ENCODE results near the gene CHCHD10.

CHCHD10 gene

DNA sequence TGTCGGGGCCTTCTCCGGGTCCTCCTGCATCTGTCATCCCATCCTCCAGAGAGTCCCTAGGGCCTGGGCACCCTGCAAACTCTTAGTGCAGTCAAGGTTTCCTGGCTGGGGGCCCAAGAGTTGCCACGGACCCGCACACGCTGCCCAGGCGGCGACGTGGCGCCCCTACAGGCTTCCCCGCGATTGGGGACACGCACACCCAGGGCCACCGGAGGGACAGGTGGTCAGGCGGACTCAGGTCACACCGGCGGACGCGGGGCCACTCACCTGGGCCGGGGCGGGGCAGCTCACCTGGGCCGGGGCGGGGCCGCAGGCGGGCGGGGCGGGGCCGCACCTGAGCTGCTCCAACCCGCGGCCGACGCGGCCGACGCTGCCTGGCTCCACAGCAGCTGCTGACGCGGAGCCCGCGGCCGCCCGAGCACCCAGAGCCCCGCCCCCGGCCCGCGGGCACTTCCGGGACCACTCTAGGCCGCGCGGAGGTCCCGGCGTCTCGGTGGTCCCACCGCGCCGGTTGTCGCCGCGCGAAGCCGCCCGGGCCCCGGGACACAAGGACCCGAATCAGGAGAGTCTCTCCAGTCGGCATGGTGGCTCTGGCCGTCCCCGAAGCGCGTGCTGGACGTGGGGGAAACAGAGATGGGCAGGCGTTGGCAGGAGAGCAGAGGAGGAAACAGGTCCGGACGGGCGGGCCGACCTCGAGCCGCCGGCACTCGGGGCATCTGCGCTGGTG is 16.9 kb downstream of the CHCHD10 start, which contains the start of gene ZNF70:
Gene ZNF70, minus strand, starts transcription at position 399 of the 727 bp plus-strand sequence. CDS start 5,972 bp downstream, outside the sequence.
- TF ChIP-seq, protein P1, sequence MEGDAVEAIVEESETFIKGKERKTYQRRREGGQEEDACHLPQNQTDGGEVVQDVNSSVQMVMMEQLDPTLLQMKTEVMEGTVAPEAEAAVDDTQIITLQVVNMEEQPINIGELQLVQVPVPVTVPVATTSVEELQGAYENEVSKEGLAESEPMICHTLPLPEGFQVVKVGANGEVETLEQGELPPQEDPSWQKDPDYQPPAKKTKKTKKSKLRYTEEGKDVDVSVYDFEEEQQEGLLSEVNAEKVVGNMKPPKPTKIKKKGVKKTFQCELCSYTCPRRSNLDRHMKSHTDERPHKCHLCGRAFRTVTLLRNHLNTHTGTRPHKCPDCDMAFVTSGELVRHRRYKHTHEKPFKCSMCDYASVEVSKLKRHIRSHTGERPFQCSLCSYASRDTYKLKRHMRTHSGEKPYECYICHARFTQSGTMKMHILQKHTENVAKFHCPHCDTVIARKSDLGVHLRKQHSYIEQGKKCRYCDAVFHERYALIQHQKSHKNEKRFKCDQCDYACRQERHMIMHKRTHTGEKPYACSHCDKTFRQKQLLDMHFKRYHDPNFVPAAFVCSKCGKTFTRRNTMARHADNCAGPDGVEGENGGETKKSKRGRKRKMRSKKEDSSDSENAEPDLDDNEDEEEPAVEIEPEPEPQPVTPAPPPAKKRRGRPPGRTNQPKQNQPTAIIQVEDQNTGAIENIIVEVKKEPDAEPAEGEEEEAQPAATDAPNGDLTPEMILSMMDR (IDR thresholded peaks at IDR 0.05; ENCODE audit: borderline replicate concordance, control extremely low read depth, extremely low read depth, insufficient read depth, missing control alignments) = peak; percentile 23
- DNase-seq (ENCODE audit: low spot score) = peak; percentile 94
- in situ Hi-C loops (cut with MboI; ENCODE audit: low sequenced_read_pairs, unreplicated experiment) = no loop called here

GRCh38 chr22:23750367-23750713 is 17.4 kb downstream of the CHCHD10 start:
- TF ChIP-seq, protein P1 (IDR thresholded peaks at IDR 0.05; ENCODE audit: borderline replicate concordance, control extremely low read depth, extremely low read depth, insufficient read depth, missing control alignments) = no peak
- in situ Hi-C loops (cut with MboI; ENCODE audit: low sequenced_read_pairs, unreplicated experiment) = no loop called here
- DNase-seq (ENCODE audit: low spot score) = no peak

- DNase-seq (ENCODE audit: low spot score) = peak; percentile 16
- in situ Hi-C loops (cut with MboI; ENCODE audit: low sequenced_read_pairs, unreplicated experiment) = no loop called here
- TF ChIP-seq, protein P1 (IDR thresholded peaks at IDR 0.05; ENCODE audit: borderline replicate concordance, control extremely low read depth, extremely low read depth, insufficient read depth, missing control alignments) = no peak
These were observed 17.9 kb downstream of the CHCHD10 start for GRCh38 chr22:23749841-23750301.

- TF ChIP-seq, protein P1 (IDR thresholded peaks at IDR 0.05; ENCODE audit: borderline replicate concordance, control extremely low read depth, extremely low read depth, insufficient read depth, missing control alignments) = no peak
- DNase-seq (ENCODE audit: low spot score) = no peak
- in situ Hi-C loops (cut with MboI; ENCODE audit: low sequenced_read_pairs, unreplicated experiment) = no loop called here
These were observed 22.0 kb downstream of the CHCHD10 start for GRCh38 chr22:23745791-23746190.

- in situ Hi-C loops (cut with MboI; ENCODE audit: low sequenced_read_pairs, unreplicated experiment) = no loop called here
- no peak for DNase-seq (ENCODE audit: low spot score)
- TF ChIP-seq, protein P1 (IDR thresholded peaks at IDR 0.05; ENCODE audit: borderline replicate concordance, control extremely low read depth, extremely low read depth, insufficient read depth, missing control alignments) = no peak
These were observed 23.3 kb downstream of the CHCHD10 start for GRCh38 chr22:23744485-23744884.

- TF ChIP-seq, protein P1 (IDR thresholded peaks at IDR 0.05; ENCODE audit: borderline replicate concordance, control extremely low read depth, extremely low read depth, insufficient read depth, missing control alignments) = no peak
- in situ Hi-C loops (cut with MboI; ENCODE audit: low sequenced_read_pairs, unreplicated experiment) = no loop called here
These were observed 23.8 kb downstream of the CHCHD10 start for GRCh38 chr22:23744001-23744400.

More at GRCh38 chr22:23744001-23744400, 23.8 kb downstream of the CHCHD10 start:
- DNase-seq (ENCODE audit: low spot score) = no peak

Measured in GM13976 (cell line).